ENCODE measurements around the gene WRNIP1.
A peak's percentile ranks its signal among the peaks of the same experiment; 100 is the strongest.

WRNIP1 gene

GRCh38 chr6:2765166-2765895, at the start of gene WRNIP1:
Gene WRNIP1 (plus strand): TSS chr6:2765393. CDS start chr6:2765623, 230 bp downstream.
- peak; percentile 99 for DNase-seq

DNA sequence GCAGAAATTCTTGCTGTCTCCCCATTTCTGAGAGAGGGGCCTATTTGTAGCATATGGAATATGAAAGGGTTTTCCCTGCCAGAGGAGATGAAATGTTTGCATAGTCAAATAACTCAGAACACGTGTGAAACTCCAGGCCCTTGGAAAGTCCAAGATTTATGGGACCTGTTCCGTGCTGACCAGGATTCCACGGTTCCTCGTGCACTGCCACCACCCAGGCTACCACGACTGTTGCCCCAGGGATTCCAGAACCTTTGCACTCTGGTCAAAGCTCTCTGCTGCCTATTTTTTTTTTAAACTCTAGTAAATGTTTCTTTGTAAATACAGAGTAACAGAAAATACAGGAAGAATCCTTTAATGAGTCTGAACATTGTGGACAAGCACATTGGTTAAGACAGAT, 49.5 kb upstream of the WRNIP1 start:
- DNase-seq: no peak

DNA sequence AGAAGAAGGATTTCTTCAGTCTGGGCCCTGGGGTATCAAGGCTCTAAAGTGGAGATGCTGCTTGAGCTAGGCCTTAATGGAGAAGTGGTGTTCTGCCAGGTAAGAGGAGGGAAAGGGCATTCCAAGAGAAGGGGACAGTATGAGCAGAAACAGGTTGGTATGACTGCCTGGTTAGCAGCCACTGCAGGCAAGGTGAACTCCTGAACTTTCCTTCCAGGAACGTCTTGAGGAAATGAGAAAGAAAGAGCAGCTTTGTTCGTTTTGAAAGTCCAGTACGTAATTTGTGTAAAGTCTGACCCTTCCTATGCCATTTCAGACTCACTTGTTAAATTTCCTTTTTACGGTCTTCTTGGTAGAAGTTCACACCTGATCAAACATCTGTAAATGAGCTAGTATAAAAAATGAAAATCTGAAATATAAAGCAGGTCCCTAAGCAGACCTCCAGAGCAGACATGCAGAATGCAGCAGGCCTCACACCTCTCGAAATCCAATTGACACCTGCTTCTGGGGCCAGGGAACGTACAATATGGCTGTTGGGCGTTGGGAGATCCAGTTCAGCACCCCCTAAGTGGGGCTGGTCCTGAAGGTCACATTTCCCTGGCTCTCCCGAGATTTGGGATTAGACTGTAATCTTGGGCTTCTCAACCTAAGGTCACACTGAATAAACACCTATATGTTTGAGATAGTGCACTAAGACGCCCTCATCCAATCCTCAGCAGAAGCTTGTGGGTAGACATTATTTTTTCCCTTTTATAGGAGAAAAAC, 48.1 kb upstream of the WRNIP1 start:
- DNase-seq: no peak

- no peak for DNase-seq
These were observed 46.7 kb upstream of the WRNIP1 start for GRCh38 chr6:2718334-2719092.

GRCh38 chr6:2719093-2719455, 46.1 kb upstream of the WRNIP1 start:
- no peak for DNase-seq

DNA sequence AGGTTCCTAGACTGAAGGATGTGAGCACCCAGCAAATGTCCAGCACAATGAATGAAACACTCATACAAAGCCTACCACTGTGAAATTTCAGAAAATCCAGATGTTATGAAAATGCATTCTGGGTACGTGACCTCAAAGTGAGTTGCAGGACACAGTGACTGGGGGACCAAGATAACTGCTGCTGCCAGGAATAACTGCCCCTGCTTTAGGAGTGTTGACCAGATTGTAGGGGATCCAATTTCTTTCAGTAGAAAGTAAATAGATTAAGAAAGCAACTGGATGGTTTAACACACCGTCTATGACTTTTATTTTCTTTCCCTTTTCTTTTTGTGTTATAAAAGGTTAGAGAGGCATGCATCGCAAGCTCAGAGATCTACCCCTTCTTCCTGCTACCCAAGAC, 44.0 kb upstream of the WRNIP1 start:
- no peak for DNase-seq

- DNase-seq: no peak
These were observed 39.7 kb upstream of the WRNIP1 start for GRCh38 chr6:2725364-2725988.

- peak; percentile 48 for DNase-seq
These were observed 39.1 kb upstream of the WRNIP1 start for GRCh38 chr6:2725999-2726567.

DNA sequence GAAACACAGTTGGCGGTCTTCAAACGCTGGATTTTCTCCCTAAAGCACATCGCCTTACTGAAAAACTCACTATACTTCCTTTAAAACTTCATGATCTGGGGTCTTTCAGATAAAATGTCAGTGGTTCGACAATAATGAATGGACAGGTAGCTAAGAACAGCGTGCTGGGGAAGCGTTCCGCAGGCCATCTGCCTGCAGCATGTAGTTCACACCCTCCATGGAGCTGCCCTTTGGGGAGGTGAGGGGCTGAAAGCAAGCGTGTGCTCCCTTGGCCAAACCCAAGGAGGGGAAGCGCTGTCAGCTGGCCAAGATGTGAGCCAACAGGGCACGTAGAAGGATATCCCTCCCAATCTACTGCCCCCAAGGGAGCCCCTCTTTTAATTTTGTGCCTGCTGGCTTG, 35.3 kb upstream of the WRNIP1 start:
- DNase-seq: no peak

DNA sequence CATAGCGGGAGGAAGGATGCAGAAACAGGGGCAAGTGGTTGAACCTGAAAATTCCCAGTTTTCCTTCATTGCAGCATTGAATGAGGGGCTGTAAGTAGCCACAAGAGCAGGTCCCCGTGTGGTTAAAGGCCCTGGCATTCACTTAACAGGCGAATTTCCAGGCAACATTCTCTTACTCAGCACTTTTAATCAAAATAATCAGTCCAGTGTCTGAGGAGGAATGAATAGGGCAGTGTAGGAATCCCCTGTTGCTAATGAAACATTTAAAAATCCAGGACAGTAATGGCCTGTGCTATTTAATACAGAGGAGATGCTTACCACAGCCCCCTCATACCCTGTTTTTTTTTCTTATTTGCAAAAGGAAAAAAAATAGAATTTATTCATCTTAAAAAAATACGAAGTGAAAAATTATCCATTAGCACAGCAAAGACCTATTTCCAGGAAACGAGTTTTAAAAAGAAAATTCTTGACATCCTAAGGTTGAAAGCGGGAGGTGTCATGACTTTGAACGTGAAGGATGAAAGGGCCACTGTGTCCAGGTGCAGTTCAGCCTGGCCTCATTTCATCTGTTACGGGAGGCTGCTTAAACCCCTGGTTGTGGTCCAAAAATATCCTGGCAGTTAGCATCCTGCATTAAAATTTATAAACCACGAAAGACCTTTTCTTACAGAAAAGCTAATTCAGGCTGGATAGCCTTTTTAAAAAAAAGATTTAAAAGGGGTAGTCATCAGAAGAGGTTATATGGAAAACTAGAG, 34.7 kb upstream of the WRNIP1 start:
- no peak for DNase-seq

DNA sequence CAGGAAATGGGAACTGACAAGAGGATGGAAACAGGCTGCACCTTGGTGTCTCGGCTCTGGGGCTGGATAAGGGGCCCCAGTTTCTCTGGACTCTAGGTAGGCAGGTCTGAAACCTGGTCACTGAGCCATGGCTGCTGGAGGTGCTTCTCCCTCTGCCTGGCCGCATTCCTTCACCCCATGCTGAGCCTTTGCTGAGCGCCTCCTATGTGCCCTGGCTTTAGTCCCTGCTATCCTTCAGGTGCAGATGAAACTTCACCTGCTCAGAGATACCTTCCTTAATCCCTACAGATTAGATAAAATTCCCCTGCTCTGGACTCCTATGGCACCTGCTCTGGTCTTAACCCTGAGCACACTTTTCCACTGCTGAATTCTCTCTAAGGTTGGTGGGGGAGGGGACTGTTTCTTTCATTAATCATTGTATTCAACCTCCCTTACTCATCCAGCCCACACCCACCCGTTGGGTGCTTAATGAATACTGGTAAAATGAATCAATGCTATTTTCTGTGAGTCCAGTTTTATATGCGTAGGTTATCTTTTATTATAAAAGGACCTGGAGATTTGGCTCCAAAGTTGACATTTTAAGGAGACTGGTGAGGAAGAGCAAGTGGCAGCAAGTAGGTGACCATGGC, 33.8 kb upstream of the WRNIP1 start:
- DNase-seq: no peak

DNA sequence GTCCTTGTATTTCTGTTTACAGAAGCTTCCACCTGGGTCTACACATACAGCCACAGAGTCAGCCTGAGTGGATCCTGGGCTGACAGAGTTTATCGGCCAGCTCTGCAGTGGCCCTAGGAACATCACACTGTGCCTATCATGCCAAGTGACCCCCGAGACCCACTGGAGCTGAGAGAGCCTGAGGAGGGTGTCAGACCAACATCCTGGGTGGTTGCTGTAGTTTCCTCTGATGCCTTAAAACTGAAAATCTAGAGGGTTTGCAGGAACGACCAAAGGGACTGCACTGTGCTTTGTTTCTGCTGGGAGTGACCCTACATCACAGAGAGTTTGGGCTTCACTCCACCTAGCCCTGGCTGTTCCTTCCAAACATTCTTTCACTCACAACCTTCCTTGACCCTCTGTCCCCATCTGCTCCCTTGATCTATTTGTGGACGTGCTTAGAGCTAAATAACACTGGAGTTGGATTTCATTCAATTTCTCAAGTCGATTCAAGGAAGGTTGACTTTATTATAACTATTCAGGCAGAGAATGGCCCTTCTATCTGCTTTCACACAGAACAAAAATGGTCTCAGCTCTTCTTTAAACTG, 32.6 kb upstream of the WRNIP1 start:
- DNase-seq: no peak

- peak; percentile 88 for DNase-seq
These were observed 31.9 kb upstream of the WRNIP1 start for GRCh38 chr6:2733324-2733723.

- no peak for DNase-seq
These were observed 31.3 kb upstream of the WRNIP1 start for GRCh38 chr6:2733736-2734480.

- DNase-seq: no peak
These were observed 30.6 kb upstream of the WRNIP1 start for GRCh38 chr6:2734488-2735166.

- no peak for DNase-seq
These were observed 27.3 kb upstream of the WRNIP1 start for GRCh38 chr6:2737885-2738284.

DNA sequence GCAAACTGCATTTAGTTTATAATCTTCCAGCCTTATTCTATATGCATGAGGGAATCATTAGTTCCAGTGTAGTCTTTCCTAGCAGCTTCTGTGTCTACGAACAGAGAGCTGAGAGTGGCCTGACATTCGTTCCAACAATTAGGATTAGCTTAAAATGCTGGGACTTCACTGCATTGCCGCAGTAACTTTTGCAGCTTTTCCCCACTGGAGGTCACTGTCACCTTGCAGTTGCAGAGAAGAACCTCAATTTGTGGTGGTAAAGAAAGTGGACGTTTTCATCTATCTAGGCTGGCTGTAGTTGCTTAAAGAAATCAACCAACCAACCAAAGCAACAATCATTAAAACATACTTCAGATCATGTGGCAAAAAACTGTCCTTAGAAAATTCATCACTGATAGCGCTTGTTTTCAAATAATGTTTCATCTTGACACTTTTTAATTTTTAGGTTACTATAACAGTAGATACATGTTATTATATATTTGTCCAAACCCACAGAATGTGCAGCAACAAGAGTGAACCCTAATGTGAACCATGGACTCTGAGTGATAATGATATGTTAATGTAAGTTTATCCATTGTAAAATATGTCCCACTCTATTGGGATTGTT, 26.7 kb upstream of the WRNIP1 start:
- peak; percentile 43 for DNase-seq

GRCh38 chr6:2739335-2739734, 25.9 kb upstream of the WRNIP1 start:
- no peak for DNase-seq

- DNase-seq: no peak
These were observed 24.6 kb upstream of the WRNIP1 start for GRCh38 chr6:2740581-2740980.
